B cell (primary cell): ENCODE results near the gene M1AP. TPM values are rescaled to one million over a fixed set of nuclear protein-coding genes. Genes with fewer than 3 reads are reported as not detected.

Experiments used
- ATAC-seq: fragments of 200-7000 bp; cut with Tn5 transposase; one replicate; pipeline ENCODE4 v1.10.0; 2021; ENCODE audit warnings: low read depth, mild to moderate bottlenecking, moderate number of reproducible peaks, moderate library complexity
- CTCF ChIA-PET: fragments of 350-600 bp; sonication (Branson Sonifier 250); formaldehyde crosslinking; loops from one replicate; lab custom pipeline; 2021; ENCODE audit warnings: antibody characterized with exemption, inconsistent platforms; lab: Charles Lee
- POLR2A ChIA-PET: fragments of 350-600 bp; sonication (Branson Sonifier 250); formaldehyde crosslinking; loops from one replicate; lab custom pipeline; 2021; ENCODE audit warnings: antibody characterized with exemption; lab: Charles Lee
- DNase-seq: peaks from one replicate; pipeline ENCODE4 v3.0.0; 2013
- H2AFZ ChIP-seq: 2 replicates; pipeline ENCODE4 v1.6.1; 2012; ENCODE audit warnings: mild to moderate bottlenecking, low read depth, low read length; ENCODE audit not compliant: insufficient read depth, poor library complexity, severe bottlenecking
- H3K27ac ChIP-seq, 2 donors: 1 replicate in 1 of 2; 2 replicates in 1 of 2; pipeline ENCODE4 v1.5.1; 2012 to 2013; ENCODE audit warnings: low read length in 2 of 2, mild to moderate bottlenecking in 2 of 2, moderate library complexity in 1 of 2
- H3K27me3 ChIP-seq, 4 experiments: fragments of 200-600 bp in 1 of 4; sonication (generic) in 1 of 4; replicated peaks in 1 of 4; 1 replicate in 2 of 4; 2 replicates in 2 of 4; pipeline versions ENCODE4 v1.6.1 to v1.7.0; 2013 to 2016; ENCODE audit warnings: low read length in 3 of 4, mild to moderate bottlenecking in 2 of 4, mixed read lengths in 1 of 4, moderate library complexity in 1 of 4; ENCODE audit not compliant: insufficient read depth in 4 of 4, control insufficient read depth in 3 of 4; ENCODE audit errors: control extremely low read depth in 1 of 4
- H3K36me3 ChIP-seq, 2 experiments: replicated peaks in 1 of 2; 1 replicate in 1 of 2; 2 replicates in 1 of 2; pipeline versions ENCODE4 v1.6.1 to v1.7.1; 2013; ENCODE audit warnings: low read length in 1 of 2; ENCODE audit not compliant: insufficient read depth in 2 of 2, control insufficient read depth in 1 of 2; ENCODE audit errors: control extremely low read depth in 1 of 2, extremely low read depth in 1 of 2
- H3K4me1 ChIP-seq, 2 donors: fragments of 200-600 bp in 1 of 2; sonication (generic) in 1 of 2; 1 replicate in 1 of 2; 2 replicates in 1 of 2; pipeline versions ENCODE4 v1.5.1 to v1.6.1; 2013 to 2017; ENCODE audit warnings: low read length in 2 of 2; ENCODE audit not compliant: control insufficient read depth in 2 of 2, insufficient read depth in 2 of 2
- H3K4me2 ChIP-seq: replicated peaks from 2 replicates; pipeline ENCODE3; 2012; ENCODE audit warnings: mild to moderate bottlenecking, low read depth, low read length; ENCODE audit not compliant: poor library complexity, severe bottlenecking
- H3K4me3 ChIP-seq, 5 experiments: fragments of 200-600 bp in 1 of 5; sonication (generic) in 1 of 5; 1 replicate in 3 of 5; 2 replicates in 2 of 5; pipeline versions ENCODE4 v1.5.1 to v1.7.0; 2011 to 2016; ENCODE audit warnings: low read length in 4 of 5, mild to moderate bottlenecking in 4 of 5, low read depth in 2 of 5, control low read depth in 1 of 5, moderate library complexity in 1 of 5; ENCODE audit not compliant: insufficient read depth in 1 of 5; ENCODE audit errors: control extremely low read depth in 1 of 5, extremely low read depth in 1 of 5
- H3K79me2 ChIP-seq: fragments of 200-600 bp; sonication (generic); one replicate; pipeline ENCODE4 v1.6.0; 2016; ENCODE audit warnings: low read length; ENCODE audit not compliant: control insufficient read depth, insufficient read depth
- H3K9ac ChIP-seq: fragments of 200-600 bp; sonication (generic); 2 replicates; pipeline ENCODE4 v1.6.1; 2017; ENCODE audit warnings: mild to moderate bottlenecking, low read length, moderate library complexity
- H3K9me3 ChIP-seq, 3 donors: one replicate each; pipeline versions ENCODE4 v1.6.1 to v1.7.1; 2013; ENCODE audit warnings: low read length in 2 of 3; ENCODE audit not compliant: control insufficient read depth in 2 of 3, insufficient read depth in 1 of 3; ENCODE audit errors: control extremely low read depth in 1 of 3
- H4K20me1 ChIP-seq: 2 replicates; pipeline ENCODE4 v1.6.0; 2012; ENCODE audit warnings: mild to moderate bottlenecking, low read length; ENCODE audit not compliant: insufficient read depth, control insufficient read depth, poor library complexity, severe bottlenecking
- H3K27ac Mint-ChIP-seq: one replicate; pipeline ENCODE4 v1.8.0; 2021; ENCODE audit warnings: mixed read lengths
- H3K27me3 Mint-ChIP-seq: one replicate; pipeline ENCODE4 v1.8.0; 2021; ENCODE audit warnings: mixed read lengths
- H3K4me1 Mint-ChIP-seq: one replicate; pipeline ENCODE4 v1.8.0; 2021; ENCODE audit warnings: mixed read lengths
- H3K4me3 Mint-ChIP-seq: one replicate; pipeline ENCODE4 v1.8.0; 2021; ENCODE audit warnings: mixed read lengths
- H3K9me3 Mint-ChIP-seq: one replicate; pipeline ENCODE4 v1.8.0; 2022; ENCODE audit warnings: mixed read lengths; ENCODE audit not compliant: insufficient read depth
- EZH2 ChIP-seq: IDR thresholded peaks from 2 replicates; pipeline ENCODE4 v1.6.1; 2012; ENCODE audit warnings: borderline replicate concordance, low read depth, mild to moderate bottlenecking, moderate library complexity, low read length; ENCODE audit not compliant: insufficient read depth, poor library complexity, severe bottlenecking
- WGBS: methylation state at CpG from one replicate; pipeline ENCODE4 v1.1.5; 2013; ENCODE audit warnings: missing lambda C conversion rate; ENCODE audit not compliant: insufficient coverage; 5-methylcytosine and 5-hydroxymethylcytosine counted together
- intact Hi-C: fragments of 100-400 bp; cut with micrococcal nuclease; formaldehyde crosslinking; loops from one replicate; pipeline ENCODE4 v1.10.0; 2022
- polyA plus RNA-seq: library from polyadenylated mRNA; depleted of rRNA; stranded (reverse); fragments of >200 nt; gene quantifications from 2 replicates; pipeline ENCODE4 v1.2.3, GENCODE V29; 2012
- total RNA-seq, 2 donors: library from RNA; stranded (reverse); fragments of 120-200 nt in 1 of 2; gene quantifications; 1 replicate in 1 of 2; 2 replicates in 1 of 2; pipeline versions ENCODE4 v1.2.3 to v1.2.4, GENCODE V29; 2013 to 2022
- TF ChIP-seq, protein P1 (sequence below): fragments of 200-600 bp; IDR thresholded peaks from one replicate; pipeline ENCODE4 v1.8.0; 2022; ENCODE audit warnings: antibody characterized with exemption, mild to moderate bottlenecking

M1AP gene
- total and polyA plus RNA-seq, 2 donors (not counting 1 experiment from before 2014, with no cell fraction given): 0.15 TPM; not detected in 1

DNA sequence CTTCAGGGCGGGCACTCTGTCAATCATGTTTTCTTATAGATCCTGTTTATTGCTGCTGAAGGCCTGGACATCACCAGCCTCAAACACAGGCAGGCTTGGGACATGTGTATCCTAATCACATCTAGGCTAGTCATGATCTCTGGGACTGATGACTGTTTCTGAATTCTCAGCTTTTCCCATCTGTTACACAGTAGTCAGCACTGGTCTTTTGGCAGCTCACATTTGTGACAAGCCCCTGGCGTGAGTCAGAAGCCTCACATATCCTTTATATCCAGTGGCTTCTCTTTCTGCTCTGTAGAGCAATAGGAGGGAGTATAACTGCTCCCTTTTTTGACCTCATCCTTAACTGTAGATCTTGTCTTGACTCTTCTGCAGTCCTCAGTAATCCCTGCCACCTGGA, 10.4 kb upstream of the M1AP start:
- ATAC-seq (no peak), DNase-seq (no peak)
- H3K9ac ChIP-seq: no peak overlapping the region
- H3K36me3 ChIP-seq: peaks cover 0 to 11% of the 10 kb centered on the region in 2 experiments
- H4K20me1 ChIP-seq: no peaks in the 10 kb centered on the region
- TF ChIP-seq, protein P1, sequence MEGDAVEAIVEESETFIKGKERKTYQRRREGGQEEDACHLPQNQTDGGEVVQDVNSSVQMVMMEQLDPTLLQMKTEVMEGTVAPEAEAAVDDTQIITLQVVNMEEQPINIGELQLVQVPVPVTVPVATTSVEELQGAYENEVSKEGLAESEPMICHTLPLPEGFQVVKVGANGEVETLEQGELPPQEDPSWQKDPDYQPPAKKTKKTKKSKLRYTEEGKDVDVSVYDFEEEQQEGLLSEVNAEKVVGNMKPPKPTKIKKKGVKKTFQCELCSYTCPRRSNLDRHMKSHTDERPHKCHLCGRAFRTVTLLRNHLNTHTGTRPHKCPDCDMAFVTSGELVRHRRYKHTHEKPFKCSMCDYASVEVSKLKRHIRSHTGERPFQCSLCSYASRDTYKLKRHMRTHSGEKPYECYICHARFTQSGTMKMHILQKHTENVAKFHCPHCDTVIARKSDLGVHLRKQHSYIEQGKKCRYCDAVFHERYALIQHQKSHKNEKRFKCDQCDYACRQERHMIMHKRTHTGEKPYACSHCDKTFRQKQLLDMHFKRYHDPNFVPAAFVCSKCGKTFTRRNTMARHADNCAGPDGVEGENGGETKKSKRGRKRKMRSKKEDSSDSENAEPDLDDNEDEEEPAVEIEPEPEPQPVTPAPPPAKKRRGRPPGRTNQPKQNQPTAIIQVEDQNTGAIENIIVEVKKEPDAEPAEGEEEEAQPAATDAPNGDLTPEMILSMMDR: no peak
- TF ChIP-seq EZH2: no peak
- H3K4me1 Mint-ChIP-seq: peaks cover 14% of the 10 kb centered on the region
- no peak overlapping the region for H2AFZ ChIP-seq
- intact Hi-C loops: no loop called here
- no peak overlapping the region for H3K4me3 ChIP-seq
- H3K4me3 Mint-ChIP-seq: no peak overlapping the region
- POLR2A ChIA-PET: no interaction called here
- H3K4me1 ChIP-seq: peaks cover 8 to 11% of the 10 kb centered on the region in 2 donors
- H3K27ac ChIP-seq: no peak overlapping the region
- H3K9me3 Mint-ChIP-seq: no peaks in the 10 kb centered on the region
- H3K27ac Mint-ChIP-seq: no peak overlapping the region
- H3K27me3 ChIP-seq: no peaks in the 10 kb centered on the region
- no peaks in the 10 kb centered on the region for H3K79me2 ChIP-seq
- H3K4me2 ChIP-seq: no peak overlapping the region
- no peaks in the 10 kb centered on the region for H3K9me3 ChIP-seq
- no peaks in the 10 kb centered on the region for H3K27me3 Mint-ChIP-seq
- CTCF ChIA-PET: no interaction called here
- 90% methylated on average over 1 of the region's 2 CpGs for WGBS

DNA sequence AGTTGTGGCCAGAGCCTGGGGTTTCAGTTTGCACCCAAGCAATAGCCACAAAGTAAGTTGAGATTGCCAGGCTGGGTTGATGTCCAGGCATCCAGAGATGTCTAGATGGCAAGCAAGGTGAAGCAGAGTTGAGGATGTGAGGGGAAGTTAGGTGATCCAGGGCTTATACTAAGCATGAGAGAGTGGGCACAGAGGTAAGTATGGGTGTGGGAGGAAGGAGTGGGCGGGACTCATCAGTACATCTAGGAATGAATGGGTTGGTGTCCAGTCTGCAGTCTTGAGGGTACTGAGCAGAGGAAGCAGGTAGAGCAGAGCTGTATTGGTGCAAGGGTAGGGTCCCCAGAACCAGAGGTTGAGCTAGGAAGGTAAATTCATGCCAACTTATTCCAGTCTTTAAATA, 7.4 kb upstream of the M1AP start:
- no peak overlapping the region for H2AFZ ChIP-seq
- intact Hi-C loops: loop anchor here (2.0 kb wide), 1 partner anchor 67 kb away; no protein-coding TSS in a partner anchor
- Mint-ChIP-seq H3K27me3 (no peaks in the 10 kb centered on the region), H3K4me1 (peaks cover 18% of the 10 kb centered on the region), H3K4me3 (peak overlapping the region; percentile 50), H3K9me3 (no peaks in the 10 kb centered on the region), H3K27ac (peak overlapping the region; percentile 54)
- H3K27ac ChIP-seq: no peak overlapping the region
- ATAC-seq: no peak
- H3K4me3 ChIP-seq: no peak overlapping the region
- TF ChIP-seq EZH2: no peak
- ChIA-PET POLR2A (no interaction called here), CTCF (interaction anchor here (1.9 kb wide), 1 partner anchor 68 kb away, joined by 7 read pairs; no protein-coding TSS in a partner anchor)
- no peaks in the 10 kb centered on the region for H3K27me3 ChIP-seq
- no peaks in the 10 kb centered on the region for H3K9me3 ChIP-seq
- no peak overlapping the region for H3K9ac ChIP-seq
- H3K79me2 ChIP-seq: no peaks in the 10 kb centered on the region
- no peaks in the 10 kb centered on the region for H4K20me1 ChIP-seq
- no peaks in the 10 kb centered on the region for H3K36me3 ChIP-seq
- peaks cover 8 to 13% of the 10 kb centered on the region in 2 donors for H3K4me1 ChIP-seq
- DNase-seq: no peak
- H3K4me2 ChIP-seq: no peak overlapping the region
- 86% methylated on average over 1 of the region's 1 CpG for WGBS
